ENCODE measurements around the gene NEDD4L. TPM values are rescaled to one million over a fixed set of nuclear protein-coding genes. Genes with fewer than 3 reads are reported as not detected.
A peak's percentile ranks its signal among the peaks of the same experiment; 100 is the strongest.

NEDD4L gene
- total RNA-seq, 4 donors from 2014 or later = 44.0 to 104 (median 59.6) TPM

DNA sequence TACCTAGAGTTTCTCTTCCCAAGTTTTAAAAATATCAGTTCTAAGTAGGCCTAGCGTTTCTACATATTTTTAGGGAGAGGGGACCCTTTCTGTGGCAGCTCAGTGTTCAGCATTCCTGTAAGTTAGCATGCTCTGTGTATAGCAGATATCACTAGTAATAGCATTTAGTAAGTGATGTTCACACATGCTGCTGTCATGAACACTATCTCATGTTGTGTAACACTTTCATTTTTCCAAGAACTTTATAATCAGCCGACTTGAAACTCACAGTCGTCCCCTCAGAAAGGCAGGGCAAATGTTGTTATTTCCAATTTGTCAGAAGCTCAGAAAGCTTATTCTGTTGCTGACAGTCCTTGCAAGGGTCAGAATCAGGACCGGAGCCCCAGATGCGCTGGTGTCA is 317.2 kb downstream of the NEDD4L start:
- 93% methylated on average over 5 of the region's 5 CpGs for WGBS
- no peaks in the 10 kb centered on the region for H3K27me3 ChIP-seq
- no peaks in the 10 kb centered on the region for H3K4me1 ChIP-seq
- peaks cover 9% of the 10 kb centered on the region for H3K36me3 ChIP-seq
- TF ChIP-seq EP300 (IDR thresholded peaks at IDR 0.05) (no peak), POLR2A (IDR thresholded peaks at IDR 0.05) (no peak), POLR2AphosphoS5 (IDR thresholded peaks at IDR 0.05) (no peak)
- TF ChIP-seq, protein P1, sequence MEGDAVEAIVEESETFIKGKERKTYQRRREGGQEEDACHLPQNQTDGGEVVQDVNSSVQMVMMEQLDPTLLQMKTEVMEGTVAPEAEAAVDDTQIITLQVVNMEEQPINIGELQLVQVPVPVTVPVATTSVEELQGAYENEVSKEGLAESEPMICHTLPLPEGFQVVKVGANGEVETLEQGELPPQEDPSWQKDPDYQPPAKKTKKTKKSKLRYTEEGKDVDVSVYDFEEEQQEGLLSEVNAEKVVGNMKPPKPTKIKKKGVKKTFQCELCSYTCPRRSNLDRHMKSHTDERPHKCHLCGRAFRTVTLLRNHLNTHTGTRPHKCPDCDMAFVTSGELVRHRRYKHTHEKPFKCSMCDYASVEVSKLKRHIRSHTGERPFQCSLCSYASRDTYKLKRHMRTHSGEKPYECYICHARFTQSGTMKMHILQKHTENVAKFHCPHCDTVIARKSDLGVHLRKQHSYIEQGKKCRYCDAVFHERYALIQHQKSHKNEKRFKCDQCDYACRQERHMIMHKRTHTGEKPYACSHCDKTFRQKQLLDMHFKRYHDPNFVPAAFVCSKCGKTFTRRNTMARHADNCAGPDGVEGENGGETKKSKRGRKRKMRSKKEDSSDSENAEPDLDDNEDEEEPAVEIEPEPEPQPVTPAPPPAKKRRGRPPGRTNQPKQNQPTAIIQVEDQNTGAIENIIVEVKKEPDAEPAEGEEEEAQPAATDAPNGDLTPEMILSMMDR (IDR thresholded peaks at IDR 0.05) = no peak
- H3K9me3 ChIP-seq = no peaks in the 10 kb centered on the region
- H3K27ac ChIP-seq = no peak overlapping the region
- no peak for DNase-seq (ENCODE audit: low spot score in 2 of 2)
- H3K4me3 ChIP-seq = no peak overlapping the region

DNA sequence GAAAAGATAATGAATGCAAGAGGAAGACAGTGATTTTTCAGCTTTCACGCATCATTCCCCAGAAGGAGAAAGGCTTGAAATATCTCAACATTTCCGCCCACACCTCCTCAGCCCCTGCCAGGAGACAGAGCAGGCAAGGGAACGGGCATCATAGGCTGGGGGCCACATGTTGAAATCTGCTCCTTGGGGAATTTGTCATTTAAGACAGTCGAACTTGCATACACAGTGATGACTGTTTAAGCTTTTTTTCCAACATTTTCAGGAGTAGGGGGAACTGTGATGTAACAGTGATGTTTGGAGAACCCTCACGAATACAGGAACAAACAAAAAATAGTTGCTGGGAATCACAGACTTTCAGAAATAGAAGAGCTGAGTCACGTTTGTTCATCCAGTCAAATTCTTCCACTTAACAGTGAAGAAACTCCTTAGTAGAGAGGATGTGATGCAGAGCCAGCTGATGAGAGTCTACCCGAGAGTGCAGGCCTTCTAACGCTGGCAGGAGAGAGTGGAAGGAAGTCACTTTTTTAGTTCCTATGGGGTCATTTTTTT is 318.1 kb downstream of the NEDD4L start:
- Histone ChIP-seq H3K27me3 (no peaks in the 10 kb centered on the region), H3K9me3 (no peaks in the 10 kb centered on the region), H3K4me3 (no peak overlapping the region), H3K4me1 (no peaks in the 10 kb centered on the region), H3K27ac (no peak overlapping the region), H3K36me3 (peaks cover 12% of the 10 kb centered on the region)
- DNase-seq (ENCODE audit: low spot score in 2 of 2) = peak in 1 of 2 donors; percentile 76
- 49% methylated on average over 8 of the region's 8 CpGs for WGBS
- TF ChIP-seq POLR2AphosphoS5 (IDR thresholded peaks at IDR 0.05) = no peak
- no peak for TF ChIP-seq POLR2A (IDR thresholded peaks at IDR 0.05)
- no peak for TF ChIP-seq EP300 (IDR thresholded peaks at IDR 0.05)
- TF ChIP-seq, protein P1 (IDR thresholded peaks at IDR 0.05) = no peak

DNA sequence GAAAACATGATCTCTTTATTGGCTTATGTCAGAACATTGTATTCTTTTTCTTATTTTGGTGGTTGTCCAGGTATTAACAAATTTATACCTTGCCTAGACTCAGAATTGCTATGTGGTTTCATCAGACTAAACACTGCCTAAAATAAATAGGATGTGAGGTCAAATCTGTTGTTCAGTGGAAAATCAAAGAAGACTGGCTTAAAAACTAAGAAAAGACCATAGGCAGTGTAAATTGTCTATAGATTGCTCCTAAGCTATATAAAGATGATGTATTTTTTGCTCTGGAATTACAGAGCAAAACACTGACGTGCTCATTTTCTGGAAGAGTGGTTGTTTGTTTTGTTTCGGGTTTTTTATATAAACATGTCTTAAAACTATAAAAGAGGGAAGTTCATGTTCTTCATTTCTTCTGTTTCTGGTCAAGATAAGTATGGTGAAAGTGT is 318.8 kb downstream of the NEDD4L start:
- H3K9me3 ChIP-seq = no peaks in the 10 kb centered on the region
- H3K4me3 ChIP-seq = no peak overlapping the region
- no peak for DNase-seq (ENCODE audit: low spot score in 2 of 2)
- H3K27me3 ChIP-seq = no peaks in the 10 kb centered on the region
- no peak overlapping the region for H3K27ac ChIP-seq
- no peaks in the 10 kb centered on the region for H3K4me1 ChIP-seq
- peaks cover 12% of the 10 kb centered on the region for H3K36me3 ChIP-seq
- TF ChIP-seq POLR2A (IDR thresholded peaks at IDR 0.05) = no peak
- TF ChIP-seq EP300 (IDR thresholded peaks at IDR 0.05) = no peak
- TF ChIP-seq POLR2AphosphoS5 (IDR thresholded peaks at IDR 0.05) = no peak
- TF ChIP-seq, protein P1 (IDR thresholded peaks at IDR 0.05) = no peak
- 86% methylated on average over 2 of the region's 2 CpGs for WGBS

DNA sequence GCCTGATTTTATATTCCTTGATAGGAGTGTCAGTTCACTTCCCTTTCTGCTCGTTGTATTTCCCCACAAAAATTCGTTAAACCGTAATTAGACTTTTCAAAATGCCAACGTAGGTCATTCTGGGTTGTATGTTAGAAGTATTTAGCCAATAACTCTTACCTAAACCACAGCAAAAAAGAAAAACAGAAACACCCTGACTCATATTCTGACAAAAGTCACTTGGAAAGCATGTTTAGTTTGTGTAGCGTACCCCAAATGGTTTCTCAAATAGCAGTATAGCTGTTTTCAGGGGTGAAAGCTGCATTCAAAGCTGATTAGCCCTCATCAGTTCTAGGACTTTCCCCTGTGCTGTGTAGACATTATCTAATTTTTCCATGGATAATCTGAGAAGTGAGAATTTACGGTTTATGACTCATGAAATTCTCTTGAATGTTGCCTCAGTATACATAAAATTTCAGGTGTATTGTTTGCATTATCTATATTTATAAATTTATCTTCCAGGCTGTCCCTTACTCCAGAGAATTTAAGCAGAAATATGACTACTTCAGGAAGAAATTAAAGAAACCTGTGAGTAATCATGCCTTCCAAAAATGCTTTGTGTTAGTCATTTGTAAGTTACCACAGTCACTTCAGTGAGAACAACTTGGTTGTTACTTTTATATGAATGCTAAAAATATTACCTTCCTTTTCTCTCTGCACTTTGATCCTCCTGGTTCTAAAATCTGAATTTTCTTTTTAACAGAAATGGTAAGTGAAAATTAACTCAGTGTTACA is 319.9 kb downstream of the NEDD4L start:
- Histone ChIP-seq H3K27ac (no peak overlapping the region), H3K27me3 (no peaks in the 10 kb centered on the region), H3K9me3 (no peaks in the 10 kb centered on the region), H3K36me3 (peaks cover 12% of the 10 kb centered on the region), H3K4me3 (no peak overlapping the region), H3K4me1 (no peaks in the 10 kb centered on the region)
- TF ChIP-seq POLR2AphosphoS5 (IDR thresholded peaks at IDR 0.05) = no peak
- 93% methylated on average over 6 of the region's 6 CpGs for WGBS
- DNase-seq (ENCODE audit: low spot score in 2 of 2) = no peak

DNA sequence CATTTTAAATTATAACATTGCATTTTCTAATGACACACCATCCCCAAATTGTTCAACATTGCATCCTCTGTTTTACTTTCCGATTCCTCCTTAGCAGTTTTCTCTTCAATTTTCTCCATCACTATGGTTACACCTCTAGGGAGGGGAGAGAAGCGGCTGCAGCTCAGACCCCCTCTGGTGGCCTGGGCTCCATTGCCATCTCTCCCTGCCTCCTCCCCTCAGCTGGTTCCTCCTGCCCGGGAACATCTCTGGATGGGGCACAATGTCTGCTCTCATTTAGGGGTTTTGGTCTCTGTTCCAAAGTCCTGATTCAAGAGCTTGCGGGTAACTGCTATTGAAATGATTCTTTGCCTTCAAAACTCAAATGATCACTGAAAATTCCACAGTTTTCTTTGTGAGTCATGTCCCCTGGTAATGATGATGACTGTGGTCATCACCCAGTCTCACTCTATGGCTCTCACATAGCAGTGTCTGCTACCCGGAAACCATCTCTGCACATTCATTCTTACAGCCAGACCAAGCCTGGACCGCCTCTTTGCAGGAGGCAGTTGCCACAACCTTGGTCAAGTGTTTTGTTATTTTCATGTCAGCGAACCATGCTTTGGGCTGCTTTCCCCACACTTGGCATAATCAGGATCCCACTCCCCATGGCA is 321.0 kb downstream of the NEDD4L start:
- Histone ChIP-seq H3K4me1 (no peaks in the 10 kb centered on the region), H3K4me3 (no peak overlapping the region), H3K36me3 (peaks cover 17% of the 10 kb centered on the region), H3K9me3 (no peaks in the 10 kb centered on the region), H3K27me3 (no peaks in the 10 kb centered on the region), H3K27ac (no peak overlapping the region)
- TF ChIP-seq, protein P1 (IDR thresholded peaks at IDR 0.05) = no peak
- TF ChIP-seq POLR2AphosphoS5 (IDR thresholded peaks at IDR 0.05) (no peak), POLR2A (IDR thresholded peaks at IDR 0.05) (no peak), EP300 (IDR thresholded peaks at IDR 0.05) (no peak)
- 98% methylated on average over 7 of the region's 7 CpGs for WGBS
- DNase-seq (ENCODE audit: low spot score in 2 of 2) = no peak
